ENCODE results near the gene FARP1.
A peak's percentile ranks its signal among the peaks of the same experiment; 100 is the strongest.

Gene FARP1

DNA sequence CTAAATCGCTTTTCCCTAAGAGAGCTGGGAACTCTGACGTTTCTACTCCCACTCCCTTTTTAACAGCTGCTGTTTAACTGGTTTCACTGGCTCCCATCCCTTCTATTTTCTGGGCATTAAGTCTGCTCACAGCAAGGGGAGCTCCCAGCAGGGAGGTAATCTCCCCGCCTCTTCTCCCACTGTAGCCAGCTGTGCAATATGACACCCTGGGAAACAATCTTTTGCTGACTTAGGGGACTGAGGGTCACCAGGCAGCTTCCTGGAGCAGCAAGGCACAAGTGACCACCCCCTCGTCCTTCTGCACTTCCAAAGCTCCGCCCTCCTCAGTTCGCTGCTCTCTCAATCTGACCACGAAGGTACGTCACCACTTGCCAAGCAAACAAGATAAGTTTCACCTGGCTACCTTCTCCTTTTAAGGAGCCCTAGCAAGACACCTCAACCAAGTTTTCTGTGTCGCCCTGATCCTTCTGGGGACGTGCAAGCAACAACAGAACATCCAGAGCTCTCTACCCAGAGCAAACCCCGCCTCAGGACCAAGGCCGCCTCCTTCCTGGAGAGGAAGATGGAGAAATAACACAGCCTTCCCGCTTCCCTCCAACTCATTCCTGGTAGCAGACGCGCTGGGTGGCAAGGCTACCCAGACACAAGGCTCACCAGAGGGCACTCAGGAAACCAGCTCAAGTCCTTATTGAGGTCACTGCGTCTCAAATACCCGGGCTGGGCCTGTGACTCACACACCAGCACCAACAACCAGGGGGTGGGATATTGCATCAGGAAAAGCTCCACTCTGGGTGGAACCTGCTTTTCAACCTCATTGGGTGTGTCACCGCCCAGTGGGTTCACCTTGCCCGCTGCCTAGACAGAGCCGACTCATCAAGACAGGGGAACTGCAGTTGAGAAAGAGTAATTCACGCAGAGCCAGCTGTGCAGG, 341.7 kb downstream of the FARP1 start (continued):
- peak; percentile 92 for TF ChIP-seq WT1 (tag by site-specific recombination; IDR thresholded peaks at IDR 0.05)
- no peak for TF ChIP-seq ZBTB1 (tag by site-specific recombination; IDR thresholded peaks at IDR 0.05)
- TF ChIP-seq, protein P1, sequence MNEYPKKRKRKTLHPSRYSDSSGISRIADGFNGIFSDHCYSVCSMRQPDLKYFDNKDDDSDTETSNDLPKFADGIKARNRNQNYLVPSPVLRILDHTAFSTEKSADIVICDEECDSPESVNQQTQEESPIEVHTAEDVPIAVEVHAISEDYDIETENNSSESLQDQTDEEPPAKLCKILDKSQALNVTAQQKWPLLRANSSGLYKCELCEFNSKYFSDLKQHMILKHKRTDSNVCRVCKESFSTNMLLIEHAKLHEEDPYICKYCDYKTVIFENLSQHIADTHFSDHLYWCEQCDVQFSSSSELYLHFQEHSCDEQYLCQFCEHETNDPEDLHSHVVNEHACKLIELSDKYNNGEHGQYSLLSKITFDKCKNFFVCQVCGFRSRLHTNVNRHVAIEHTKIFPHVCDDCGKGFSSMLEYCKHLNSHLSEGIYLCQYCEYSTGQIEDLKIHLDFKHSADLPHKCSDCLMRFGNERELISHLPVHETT (tag by site-specific recombination; IDR thresholded peaks at IDR 0.05): no peak
- TF ChIP-seq, protein P2, sequence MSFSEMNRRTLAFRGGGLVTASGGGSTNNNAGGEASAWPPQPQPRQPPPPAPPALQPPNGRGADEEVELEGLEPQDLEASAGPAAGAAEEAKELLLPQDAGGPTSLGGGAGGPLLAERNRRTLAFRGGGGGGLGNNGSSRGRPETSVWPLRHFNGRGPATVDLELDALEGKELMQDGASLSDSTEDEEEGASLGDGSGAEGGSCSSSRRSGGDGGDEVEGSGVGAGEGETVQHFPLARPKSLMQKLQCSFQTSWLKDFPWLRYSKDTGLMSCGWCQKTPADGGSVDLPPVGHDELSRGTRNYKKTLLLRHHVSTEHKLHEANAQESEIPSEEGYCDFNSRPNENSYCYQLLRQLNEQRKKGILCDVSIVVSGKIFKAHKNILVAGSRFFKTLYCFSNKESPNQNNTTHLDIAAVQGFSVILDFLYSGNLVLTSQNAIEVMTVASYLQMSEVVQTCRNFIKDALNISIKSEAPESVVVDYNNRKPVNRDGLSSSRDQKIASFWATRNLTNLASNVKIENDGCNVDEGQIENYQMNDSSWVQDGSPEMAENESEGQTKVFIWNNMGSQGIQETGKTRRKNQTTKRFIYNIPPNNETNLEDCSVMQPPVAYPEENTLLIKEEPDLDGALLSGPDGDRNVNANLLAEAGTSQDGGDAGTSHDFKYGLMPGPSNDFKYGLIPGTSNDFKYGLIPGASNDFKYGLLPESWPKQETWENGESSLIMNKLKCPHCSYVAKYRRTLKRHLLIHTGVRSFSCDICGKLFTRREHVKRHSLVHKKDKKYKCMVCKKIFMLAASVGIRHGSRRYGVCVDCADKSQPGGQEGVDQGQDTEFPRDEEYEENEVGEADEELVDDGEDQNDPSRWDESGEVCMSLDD (tag by site-specific recombination; IDR thresholded peaks at IDR 0.05): no peak
- TF ChIP-seq KLF10 (tag by site-specific recombination; IDR thresholded peaks at IDR 0.05): 0 out of 2 replicates have a peak, but pooled peaks have one; percentile 18
- TF ChIP-seq OSR2 (tag by site-specific recombination; IDR thresholded peaks at IDR 0.05): peak; percentile 83
- TF ChIP-seq BCL11A (tag by site-specific recombination; IDR thresholded peaks at IDR 0.05; ENCODE audit: low read depth): peak; percentile 39; the same call in 1 of the 2 replicates
- TF ChIP-seq ZSCAN30 (tag by site-specific recombination; IDR thresholded peaks at IDR 0.05): no peak
- TF ChIP-seq, protein P3, sequence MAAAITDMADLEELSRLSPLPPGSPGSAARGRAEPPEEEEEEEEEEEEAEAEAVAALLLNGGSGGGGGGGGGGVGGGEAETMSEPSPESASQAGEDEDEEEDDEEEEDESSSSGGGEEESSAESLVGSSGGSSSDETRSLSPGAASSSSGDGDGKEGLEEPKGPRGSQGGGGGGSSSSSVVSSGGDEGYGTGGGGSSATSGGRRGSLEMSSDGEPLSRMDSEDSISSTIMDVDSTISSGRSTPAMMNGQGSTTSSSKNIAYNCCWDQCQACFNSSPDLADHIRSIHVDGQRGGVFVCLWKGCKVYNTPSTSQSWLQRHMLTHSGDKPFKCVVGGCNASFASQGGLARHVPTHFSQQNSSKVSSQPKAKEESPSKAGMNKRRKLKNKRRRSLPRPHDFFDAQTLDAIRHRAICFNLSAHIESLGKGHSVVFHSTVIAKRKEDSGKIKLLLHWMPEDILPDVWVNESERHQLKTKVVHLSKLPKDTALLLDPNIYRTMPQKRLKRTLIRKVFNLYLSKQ (tag by site-specific recombination; IDR thresholded peaks at IDR 0.05; ENCODE audit: borderline replicate concordance): no peak
- no peak for TF ChIP-seq ZNF169 (tag by site-specific recombination; IDR thresholded peaks at IDR 0.05)
- TF ChIP-seq, protein P4, sequence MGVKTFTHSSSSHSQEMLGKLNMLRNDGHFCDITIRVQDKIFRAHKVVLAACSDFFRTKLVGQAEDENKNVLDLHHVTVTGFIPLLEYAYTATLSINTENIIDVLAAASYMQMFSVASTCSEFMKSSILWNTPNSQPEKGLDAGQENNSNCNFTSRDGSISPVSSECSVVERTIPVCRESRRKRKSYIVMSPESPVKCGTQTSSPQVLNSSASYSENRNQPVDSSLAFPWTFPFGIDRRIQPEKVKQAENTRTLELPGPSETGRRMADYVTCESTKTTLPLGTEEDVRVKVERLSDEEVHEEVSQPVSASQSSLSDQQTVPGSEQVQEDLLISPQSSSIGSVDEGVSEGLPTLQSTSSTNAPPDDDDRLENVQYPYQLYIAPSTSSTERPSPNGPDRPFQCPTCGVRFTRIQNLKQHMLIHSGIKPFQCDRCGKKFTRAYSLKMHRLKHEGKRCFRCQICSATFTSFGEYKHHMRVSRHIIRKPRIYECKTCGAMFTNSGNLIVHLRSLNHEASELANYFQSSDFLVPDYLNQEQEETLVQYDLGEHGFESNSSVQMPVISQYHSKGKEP (tag by site-specific recombination; IDR thresholded peaks at IDR 0.05): 0 out of 2 replicates have a peak, but pooled peaks have one; percentile 12
- no peak for TF ChIP-seq ZNF626 (tag by site-specific recombination; IDR thresholded peaks at IDR 0.05)

- ChIA-PET POLR2A (interaction anchor here (0.9 to 2.5 kb wide), 4 partner anchors 10 to 97 kb away, joined by 3 to 9 read pairs (median 4); no protein-coding TSS in a partner anchor), CTCF (interaction anchor here (1.2 kb wide), 1 partner anchor 189 kb away, joined by 3 read pairs; no protein-coding TSS in a partner anchor)
- no peaks in the 10 kb centered on the region for H3K36me3 ChIP-seq (ENCODE audit: control insufficient read depth in 2 of 2, insufficient read depth in 1 of 2, low read length in 2 of 2)
- no peaks in the 10 kb centered on the region for H3K9me3 ChIP-seq (ENCODE audit: control insufficient read depth, insufficient read depth, low read depth, low read length)
- TF ChIP-seq ZNF837 (tag by site-specific recombination; IDR thresholded peaks at IDR 0.05) (no peak), ZNF133 (tag by site-specific recombination; IDR thresholded peaks at IDR 0.05) (no peak), ZNF488 (tag by site-specific recombination; IDR thresholded peaks at IDR 0.05) (no peak), PRDM6 (tag by site-specific recombination; IDR thresholded peaks at IDR 0.05) (no peak), ZFP69B (tag by site-specific recombination; IDR thresholded peaks at IDR 0.05) (no peak), ZNF548 (tag by site-specific recombination; IDR thresholded peaks at IDR 0.05) (no peak), ZFP3 (tag by site-specific recombination; IDR thresholded peaks at IDR 0.05; ENCODE audit: low read depth) (no peak), ZNF223 (tag by site-specific recombination; IDR thresholded peaks at IDR 0.05) (no peak), ZBTB48 (tag by site-specific recombination; IDR thresholded peaks at IDR 0.05) (no peak), INSM2 (tag by site-specific recombination; IDR thresholded peaks at IDR 0.05) (no peak), ZNF174 (tag by site-specific recombination; IDR thresholded peaks at IDR 0.05) (no peak), IKZF3 (tag by site-specific recombination; IDR thresholded peaks at IDR 0.05) (no peak)
- H3K27ac ChIP-seq (ENCODE audit: extremely low read depth, low read depth, low read length): no peak overlapping the region; the same call in 1 of the 2 replicates
- H3K4me1 ChIP-seq (ENCODE audit: control insufficient read depth, insufficient read depth, low read length): peaks cover 17% of the 10 kb centered on the region
- no peak overlapping the region for H3K4me3 ChIP-seq (ENCODE audit: low read depth, low read length)
Measured at GRCh38 chr13:98485561-98485960, 342.7 kb downstream of the FARP1 start.
